BJ (cell line): Measurements from ENCODE around the gene STK31. TPM values are rescaled to one million over a fixed set of nuclear protein-coding genes. Genes with fewer than 3 reads are reported as not detected.
"Not testable (repeated sequence)": the region's sequence is repeated elsewhere in the genome, so short reads cannot be mapped to it uniquely, and the experiment has no call there.

Source experiments
- CTCF ChIA-PET: fragments of 350-600 bp; formaldehyde crosslinking; extraction: SDS; loops from one replicate; lab custom pipeline; 2021; ENCODE audit warnings: antibody characterized with exemption, inconsistent platforms; lab: Yijun Ruan, JAX
- POLR2A ChIA-PET: fragments of 300-600 bp; sonication (Branson Sonifier 250); formaldehyde crosslinking; extraction: SDS; loops from one replicate; lab custom pipeline; 2021; ENCODE audit warnings: antibody characterized with exemption; lab: Charles Lee
- DNase-seq: peaks from one replicate; pipeline ENCODE4 v3.0.0-alpha.2; 2011; ENCODE audit warnings: low read depth
- H3K27me3 ChIP-seq: 2 replicates; pipeline ENCODE4 v1.6.0; 2011; ENCODE audit warnings: low read length; ENCODE audit not compliant: control insufficient read depth, insufficient read depth
- H3K36me3 ChIP-seq: 2 replicates; pipeline ENCODE4 v1.5.1; 2011; ENCODE audit warnings: low read length; ENCODE audit not compliant: control insufficient read depth, insufficient read depth
- H3K4me3 ChIP-seq: 2 replicates; pipeline ENCODE4 v1.5.1; 2011; ENCODE audit warnings: low read depth, mild to moderate bottlenecking, control low read depth, low read length
- polyA plus RNA-seq: library from polyadenylated mRNA; depleted of rRNA; stranded (reverse); fragments of >200 nt; gene quantifications from 2 replicates; pipeline ENCODE4 v1.2.3, GENCODE V29; 2011
- TF ChIP-seq, protein P1 (sequence below): IDR thresholded peaks from 2 replicates; pipeline ENCODE4 v1.5.1; 2011; ENCODE audit warnings: low read depth, mild to moderate bottlenecking, control low read depth, inconsistent platforms, low read length, moderate library complexity; ENCODE audit not compliant: insufficient read depth

The STK31 gene
- polyA plus RNA-seq, 1 experiment: not detected

GRCh38 chr7:23743226-23743625 lies 33.2 kb downstream of the STK31 start:
- ChIA-PET POLR2A (no interaction called here), CTCF (interaction anchor here (1.1 kb wide), 1 partner anchor 17 kb away, joined by 3 read pairs; no protein-coding TSS in a partner anchor)
- Histone ChIP-seq H3K36me3 (no peaks in the 10 kb centered on the region), H3K4me3 (no peak overlapping the region), H3K27me3 (no peaks in the 10 kb centered on the region)
- DNase-seq: no peak
- TF ChIP-seq, protein P1, sequence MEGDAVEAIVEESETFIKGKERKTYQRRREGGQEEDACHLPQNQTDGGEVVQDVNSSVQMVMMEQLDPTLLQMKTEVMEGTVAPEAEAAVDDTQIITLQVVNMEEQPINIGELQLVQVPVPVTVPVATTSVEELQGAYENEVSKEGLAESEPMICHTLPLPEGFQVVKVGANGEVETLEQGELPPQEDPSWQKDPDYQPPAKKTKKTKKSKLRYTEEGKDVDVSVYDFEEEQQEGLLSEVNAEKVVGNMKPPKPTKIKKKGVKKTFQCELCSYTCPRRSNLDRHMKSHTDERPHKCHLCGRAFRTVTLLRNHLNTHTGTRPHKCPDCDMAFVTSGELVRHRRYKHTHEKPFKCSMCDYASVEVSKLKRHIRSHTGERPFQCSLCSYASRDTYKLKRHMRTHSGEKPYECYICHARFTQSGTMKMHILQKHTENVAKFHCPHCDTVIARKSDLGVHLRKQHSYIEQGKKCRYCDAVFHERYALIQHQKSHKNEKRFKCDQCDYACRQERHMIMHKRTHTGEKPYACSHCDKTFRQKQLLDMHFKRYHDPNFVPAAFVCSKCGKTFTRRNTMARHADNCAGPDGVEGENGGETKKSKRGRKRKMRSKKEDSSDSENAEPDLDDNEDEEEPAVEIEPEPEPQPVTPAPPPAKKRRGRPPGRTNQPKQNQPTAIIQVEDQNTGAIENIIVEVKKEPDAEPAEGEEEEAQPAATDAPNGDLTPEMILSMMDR: no peak

- POLR2A ChIA-PET: no interaction called here
- TF ChIP-seq, protein P1: no peak
- CTCF ChIA-PET: no interaction called here
Measured at GRCh38 chr7:23746629-23747028, 36.6 kb downstream of the STK31 start.

DNA sequence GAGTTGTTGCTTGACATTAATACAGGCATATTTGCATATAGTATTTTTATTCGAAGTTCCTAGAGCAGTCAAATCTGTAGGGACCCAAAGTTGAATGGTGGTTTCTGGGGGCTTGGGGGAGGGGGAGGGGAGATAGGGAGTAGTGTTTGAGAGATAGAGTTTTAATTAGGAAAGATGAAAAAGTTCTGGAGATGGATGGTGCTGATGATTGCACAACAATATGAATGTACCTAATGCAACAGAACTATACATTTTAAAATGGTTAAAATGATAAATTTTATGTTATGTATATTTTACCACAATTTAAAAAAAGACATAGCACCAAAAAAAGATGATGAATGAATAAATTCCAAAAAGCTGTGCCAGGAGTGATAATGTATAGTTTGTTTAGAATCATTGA lies 41.8 kb downstream of the STK31 start:
- ChIA-PET POLR2A (no interaction called here), CTCF (interaction anchor here (0.5 kb wide), 1 partner anchor 112 kb away, joined by 3 read pairs; no protein-coding TSS in a partner anchor)
- DNase-seq: no peak
- no peaks in the 10 kb centered on the region for H3K36me3 ChIP-seq
- TF ChIP-seq, protein P1: no peak
- H3K27me3 ChIP-seq: no peaks in the 10 kb centered on the region
- no peak overlapping the region for H3K4me3 ChIP-seq

More at GRCh38 chr7:23746629-23747028, 36.6 kb downstream of the STK31 start:
- Histone ChIP-seq H3K27me3 (no peaks in the 10 kb centered on the region), H3K36me3 (no peaks in the 10 kb centered on the region), H3K4me3 (no peak overlapping the region)
- DNase-seq: no peak

- H3K36me3 ChIP-seq, H3K4me3 ChIP-seq, CTCF ChIA-PET, H3K27me3 ChIP-seq, POLR2A ChIA-PET, DNase-seq: not testable (repeated sequence)
Measured at GRCh38 chr7:23758839-23759238, 48.8 kb downstream of the STK31 start.

DNA sequence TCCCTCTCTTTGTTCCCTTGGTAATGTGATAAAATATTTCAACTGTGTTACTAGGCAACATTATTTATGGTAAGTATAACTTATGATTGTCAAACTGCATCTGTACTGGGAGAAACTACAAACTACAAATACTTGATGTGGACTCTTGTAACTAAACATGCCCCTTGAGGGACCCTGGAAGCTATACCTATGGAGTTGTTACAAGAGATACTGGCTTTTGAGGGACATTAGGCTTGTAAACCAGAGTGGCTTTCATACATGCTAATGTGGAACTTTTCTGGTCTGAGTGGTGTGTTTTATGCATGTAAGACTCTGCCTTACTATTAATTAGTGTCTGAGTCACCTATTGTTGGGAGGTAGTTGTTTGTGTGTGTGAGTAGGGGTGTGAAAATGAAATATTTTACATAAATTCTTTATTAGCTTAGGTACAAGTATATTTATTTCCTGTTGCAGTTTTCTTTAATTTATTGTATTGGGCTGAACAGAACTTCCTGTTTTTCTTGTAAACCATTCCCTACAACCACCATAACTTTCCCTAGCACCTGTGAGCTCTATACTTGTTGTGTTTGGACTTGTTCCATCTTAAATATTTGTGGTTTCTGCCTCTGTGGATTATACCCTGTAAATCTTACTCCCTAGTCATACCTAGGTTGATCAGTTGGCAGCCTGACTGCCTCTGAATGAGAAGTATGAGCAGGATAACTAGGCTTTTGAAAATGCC lies 49.8 kb downstream of the STK31 start:
- H3K4me3 ChIP-seq: no peak overlapping the region
- ChIA-PET CTCF (interaction anchor here (0.7 to 1.2 kb wide), 2 partner anchors 9 to 16 kb away, joined by 3 read pairs; no protein-coding TSS in a partner anchor), POLR2A (interaction anchor here (0.6 kb wide), 1 partner anchor 159 kb away, joined by 4 read pairs; no protein-coding TSS in a partner anchor)
- TF ChIP-seq, protein P1: no peak
- no peaks in the 10 kb centered on the region for H3K27me3 ChIP-seq
- DNase-seq: no peak
- no peaks in the 10 kb centered on the region for H3K36me3 ChIP-seq
